HCT116 (cell line): ENCODE data around the gene IL9. TPM values are rescaled to one million over a fixed set of nuclear protein-coding genes. Genes with fewer than 3 reads are reported as not detected.

Experiments used
- ATAC-seq: fragments of 200-7000 bp; cut with Tn5 transposase; 2 replicates; pipeline ENCODE4 v1.9.1; 2020; ENCODE audit warnings: mild to moderate bottlenecking, moderate library complexity
- BruUV-seq: library from RNA; stranded (reverse); fragments of 400-500 nt; replicated peaks from 2 replicates; lab custom pipeline; 2021; lab: Mats Ljungman, UMichigan
- CTCF ChIA-PET: fragments of 300-600 bp; sonication (Branson Sonifier 250); formaldehyde crosslinking; loops from one replicate; lab custom pipeline; 2021; ENCODE audit warnings: antibody characterized with exemption; lab: Charles Lee
- POLR2A ChIA-PET: fragments of 300-600, 350-600 bp; sonication (Branson Sonifier 250); formaldehyde crosslinking; loops from one replicate; lab custom pipeline; 2021; ENCODE audit warnings: antibody characterized with exemption; lab: Charles Lee
- RAD21 ChIA-PET, 2 experiments: fragments of 300-600 bp; sonication (Branson Sonifier 250); formaldehyde crosslinking; loops; one replicate each; lab custom pipeline; 2023; ENCODE audit warnings: low total read pairs in 2 of 2; ENCODE audit not compliant: uncharacterized antibody in 2 of 2, unreplicated experiment in 2 of 2, low non-redundant PET in 1 of 2; lab: Charles Lee
- DNase-seq: peaks from one replicate; pipeline ENCODE4 v3.0.0-alpha.2; 2010; ENCODE audit warnings: low read depth, low spot score
- H2AFZ ChIP-seq: fragments of 200-600 bp; shearing (Covaris generic), sonication (generic); 2 replicates; pipeline ENCODE4 v1.6.1; 2017; ENCODE audit warnings: low read depth, mixed run types, mixed read lengths, antibody characterized with exemption, low read length; ENCODE audit not compliant: poor library complexity, severe bottlenecking
- H3K27ac ChIP-seq: 2 replicates; pipeline ENCODE4 v1.5.1; 2012; ENCODE audit warnings: low read depth, low read length
- H3K27me3 ChIP-seq: fragments of 200-600 bp; sonication (generic); 2 replicates; pipeline ENCODE4 v1.6.1; 2016; ENCODE audit warnings: mixed run types, low read length, mixed read lengths; ENCODE audit not compliant: insufficient read depth
- H3K36me3 ChIP-seq, 2 experiments: fragments of 200-500 bp in 1 of 2; fragments of 200-600 bp in 1 of 2; sonication (Bioruptor generic) in 1 of 2; sonication (generic) in 1 of 2; 2 replicates each; pipeline versions ENCODE4 v1.5.1 to v1.6.1; 2014 to 2016; ENCODE audit warnings: low read length in 2 of 2, inconsistent platforms in 1 of 2, mixed read lengths in 1 of 2, mixed run types in 1 of 2; ENCODE audit not compliant: insufficient read depth in 2 of 2, control insufficient read depth in 1 of 2
- H3K4me1 ChIP-seq, 2 experiments: fragments of 200-600 bp in 1 of 2; sonication (generic) in 1 of 2; 2 replicates each; pipeline versions ENCODE4 v1.5.1 to v1.6.1; 2012 to 2017; ENCODE audit warnings: low read length in 2 of 2, inconsistent platforms in 1 of 2, mild to moderate bottlenecking in 1 of 2, mixed read lengths in 1 of 2, mixed run types in 1 of 2, moderate library complexity in 1 of 2; ENCODE audit not compliant: insufficient read depth in 2 of 2, control insufficient read depth in 1 of 2
- H3K4me2 ChIP-seq: fragments of 200-600 bp; sonication (generic); 2 replicates; pipeline ENCODE4 v1.6.1; 2017; ENCODE audit warnings: mixed run types, low read length, mixed read lengths
- H3K4me3 ChIP-seq, 2 experiments: fragments of 200-600 bp in 1 of 2; sonication (generic) in 1 of 2; replicated peaks in 1 of 2; 2 replicates each; pipeline ENCODE4 v1.5.1; 2011 to 2016; ENCODE audit warnings: low read length in 2 of 2, control low read depth in 1 of 2, low read depth in 1 of 2, mild to moderate bottlenecking in 1 of 2, mixed read lengths in 1 of 2, mixed run types in 1 of 2
- H3K79me2 ChIP-seq: fragments of 200-600 bp; sonication (generic); 2 replicates; pipeline ENCODE4 v1.6.1; 2017; ENCODE audit warnings: mild to moderate bottlenecking, mixed run types, low read length, moderate library complexity, mixed read lengths; ENCODE audit not compliant: insufficient read depth
- H3K9ac ChIP-seq: fragments of 200-600 bp; sonication (generic); 2 replicates; pipeline ENCODE4 v1.6.1; 2016; ENCODE audit warnings: low read length, mixed read lengths
- H3K9me2 ChIP-seq: fragments of 200-600 bp; sonication (generic), shearing (Covaris generic); 2 replicates; pipeline ENCODE4 v1.6.1; 2017; ENCODE audit warnings: mixed run types, mild to moderate bottlenecking, moderate library complexity; ENCODE audit not compliant: insufficient read depth
- H3K9me3 ChIP-seq, 2 experiments: fragments of 200-500 bp in 1 of 2; fragments of 200-600 bp in 1 of 2; sonication (Bioruptor generic) in 1 of 2; sonication (generic) in 1 of 2; 2 replicates each; pipeline ENCODE4 v1.6.1; 2014 to 2017; ENCODE audit warnings: low read length in 2 of 2, mixed read lengths in 2 of 2, inconsistent platforms in 1 of 2, low read depth in 1 of 2, mild to moderate bottlenecking in 1 of 2, mixed run types in 1 of 2, moderate library complexity in 1 of 2; ENCODE audit not compliant: control insufficient read depth in 1 of 2, insufficient read depth in 1 of 2
- H4K20me1 ChIP-seq: fragments of 200-600 bp; sonication (generic), shearing (Covaris generic); 2 replicates; pipeline ENCODE4 v1.6.1; 2017; ENCODE audit warnings: mixed run types, mild to moderate bottlenecking, moderate library complexity; ENCODE audit not compliant: insufficient read depth
- CTCF ChIP-seq, 3 experiments: fragments of 200-600 bp in 1 of 3; sonication (generic) in 1 of 3; IDR thresholded peaks in 2 of 3; conservative IDR thresholded peaks in 1 of 3; 2 replicates each; pipeline ENCODE4 v1.5.1; 2012 to 2017; ENCODE audit warnings: low read depth in 2 of 3, low read length in 2 of 3, antibody characterized with exemption in 1 of 3, borderline replicate concordance in 1 of 3, control low read depth in 1 of 3, mild to moderate bottlenecking in 1 of 3, mixed read lengths in 1 of 3, mixed run types in 1 of 3, moderate library complexity in 1 of 3; ENCODE audit not compliant: insufficient read depth in 1 of 3
- EGR1 ChIP-seq: IDR thresholded peaks from 2 replicates; pipeline ENCODE4 v1.6.1; 2012; ENCODE audit warnings: low read depth
- FOSL1 ChIP-seq: IDR thresholded peaks from 2 replicates; pipeline ENCODE4 v1.6.1; 2012; ENCODE audit warnings: low read depth
- RAD21 ChIP-seq: IDR thresholded peaks from 2 replicates; pipeline ENCODE4 v1.6.1; 2012; ENCODE audit warnings: low read depth, mild to moderate bottlenecking
- SP1 ChIP-seq: IDR thresholded peaks from 2 replicates; pipeline ENCODE4 v1.6.1; 2012; ENCODE audit warnings: low read depth
- ZNF274 ChIP-seq: fragments of 200-500 bp; sonication (Bioruptor generic); IDR thresholded peaks from 2 replicates; pipeline ENCODE4 v1.6.1; 2014; ENCODE audit warnings: mild to moderate bottlenecking, low read depth, low read length, inconsistent platforms
- intact Hi-C: fragments of 100-400 bp; cut with micrococcal nuclease; formaldehyde crosslinking; loops from 2 replicates; pipeline ENCODE4 v1.10.0; 2022
- total RNA-seq: library from RNA; stranded (reverse); gene quantifications from one replicate; pipeline ENCODE4 v1.2.1, GENCODE V29; 2021; ENCODE audit not compliant: unreplicated experiment

Gene IL9
- total RNA-seq, 1 experiment from 2014 or later, result not detected

DNA sequence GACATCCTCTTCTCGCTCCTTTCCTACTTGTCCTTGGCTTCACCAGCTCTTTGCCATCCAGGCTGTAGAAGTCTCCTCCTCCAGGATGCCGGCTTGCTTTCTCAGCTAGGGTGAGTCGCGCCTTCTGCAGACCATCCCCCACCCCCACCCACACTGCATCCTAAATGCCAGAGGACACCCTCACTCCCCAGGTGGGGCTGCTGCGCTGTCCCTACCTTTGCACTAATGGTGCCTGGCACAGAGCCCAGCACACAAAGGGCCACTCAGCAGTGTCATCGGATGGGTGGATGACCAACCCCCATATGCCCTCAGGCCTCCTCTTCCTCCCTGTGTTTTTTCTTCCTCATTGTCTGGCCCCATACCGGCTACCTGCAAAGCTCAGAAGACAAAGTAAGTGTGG, 14.8 kb downstream of the IL9 start:
- ChIA-PET POLR2A (no interaction called here), RAD21 (no interaction called here), CTCF (interaction anchor here (1.0 to 2.4 kb wide), 5 partner anchors 11 to 329 kb away, joined by 3 to 9 read pairs (median 3); no protein-coding TSS in a partner anchor)
- peak; percentile 61 for ATAC-seq
- Histone ChIP-seq H3K27me3 (no peaks in the 10 kb centered on the region; the same call in 1 of the 2 replicates), H3K9me2 (no peaks in the 10 kb centered on the region), H3K27ac (no peak overlapping the region), H3K79me2 (no peaks in the 10 kb centered on the region), H3K9me3 (no peaks in the 10 kb centered on the region), H3K4me2 (peak overlapping the region; percentile 48), H2AFZ (no peak overlapping the region), H3K36me3 (no peaks in the 10 kb centered on the region), H3K4me1 (peaks cover 16% of the 10 kb centered on the region in 2 experiments; a peak in 3 of 4 replicates), H3K9ac (no peak overlapping the region), H4K20me1 (no peaks in the 10 kb centered on the region), H3K4me3 (0 out of 4 replicates have a peak overlapping the region, but pooled peaks of 1 of the 2 experiments have one; percentile 11)
- intact Hi-C loops, result loop anchor here (5.0 kb wide), 1 partner anchor 318 kb away; no protein-coding TSS in a partner anchor
- no peak for DNase-seq
- peak; percentile 19; the same call in 1 of the 2 replicates for TF ChIP-seq SP1
- no peak for TF ChIP-seq FOSL1
- TF ChIP-seq ZNF274, result no peak
- no TSS peak for BruUV-seq

GRCh38 chr5:135880278-135880677, 15.4 kb downstream of the IL9 start:
- RAD21 ChIA-PET, result no interaction called here
- H3K36me3 ChIP-seq, result no peaks in the 10 kb centered on the region
- H3K9ac ChIP-seq, result no peak overlapping the region
- ATAC-seq, result peak; percentile 90
- POLR2A ChIA-PET, result no interaction called here
- H3K4me3 ChIP-seq, result no peak overlapping the region
- intact Hi-C loops, result loop anchor here (5.0 kb wide), 1 partner anchor 318 kb away; no protein-coding TSS in a partner anchor
- no peaks in the 10 kb centered on the region for H4K20me1 ChIP-seq
- H3K27ac ChIP-seq, result no peak overlapping the region
- TF ChIP-seq RAD21 (peak; percentile 55), CTCF (IDR thresholded peaks at IDR 0.05 in 2 of 3, conservative IDR thresholded peaks at IDR 0.05 in 1 of 3; ENCODE audit: borderline replicate concordance in 1 of 3, insufficient read depth in 1 of 3, low read depth in 2 of 3, low read length in 2 of 3) (peak; percentile 57 to 71 (median 62); a peak in 5 of 6 replicates), EGR1 (no peak)
- H2AFZ ChIP-seq, result no peak overlapping the region
- H3K4me2 ChIP-seq, result peak overlapping the region; percentile 48
- no TSS peak for BruUV-seq
- H3K4me1 ChIP-seq, result peaks cover 16% of the 10 kb centered on the region in 2 experiments; a peak in 3 of 4 replicates
- CTCF ChIA-PET, result interaction anchor here (1.0 to 2.4 kb wide), 2 partner anchors 186 to 314 kb away, joined by 3 to 9 read pairs; no protein-coding TSS in a partner anchor
- H3K9me2 ChIP-seq, result no peaks in the 10 kb centered on the region
- DNase-seq, result peak; percentile 15
- H3K9me3 ChIP-seq, result no peaks in the 10 kb centered on the region
- H3K79me2 ChIP-seq, result no peaks in the 10 kb centered on the region
- H3K27me3 ChIP-seq, result no peaks in the 10 kb centered on the region; the same call in 1 of the 2 replicates
